BLaER1 (cell line): ENCODE results near the gene ZDHHC21.

Experiments used
- H3K27ac ChIP-seq: shearing (Covaris generic); formaldehyde crosslinking; 2 replicates; pipeline ENCODE4 v1.8.1; 2022
- H3K27me3 ChIP-seq: shearing (Covaris generic); formaldehyde crosslinking; 2 replicates; pipeline ENCODE4 v1.8.1; 2022
- H3K36me3 ChIP-seq: shearing (Covaris generic); formaldehyde crosslinking; 2 replicates; pipeline ENCODE4 v1.8.1; 2022
- H3K4me1 ChIP-seq: shearing (Covaris generic); formaldehyde crosslinking; 2 replicates; pipeline ENCODE4 v1.8.1; 2022
- H3K4me2 ChIP-seq: shearing (Covaris generic); formaldehyde crosslinking; 2 replicates; pipeline ENCODE4 v1.8.1; 2022
- H3K4me3 ChIP-seq: shearing (Covaris generic); formaldehyde crosslinking; 2 replicates; pipeline ENCODE4 v1.8.1; 2022
- H3K9ac ChIP-seq: shearing (Covaris generic); formaldehyde crosslinking; 2 replicates; pipeline ENCODE4 v1.8.1; 2022
- H3K9me3 ChIP-seq: shearing (Covaris generic); formaldehyde crosslinking; 2 replicates; pipeline ENCODE4 v1.8.1; 2022
- H4K20me1 ChIP-seq: shearing (Covaris generic); formaldehyde crosslinking; 2 replicates; pipeline ENCODE4 v1.8.1; 2022
- Cebpa-rat ChIP-seq: shearing (Covaris generic); IDR thresholded peaks from 2 replicates; pipeline ENCODE4 v1.8.1; 2022

The ZDHHC21 gene

GRCh38 chr9:14693251-14693861, at the start of gene ZDHHC21:
ZDHHC21 (minus strand) TSS chr9:14693432; CDS start chr9:14674340, 19,092 bp downstream.
- peaks cover 17% of the 10 kb centered on the region for H3K36me3 ChIP-seq
- H3K9ac ChIP-seq = peak within 1 kb of the TSS; percentile 81
- TF ChIP-seq Cebpa-rat = no peak
- peak within 1 kb of the TSS; percentile 87 for H3K27ac ChIP-seq
- H3K9me3 ChIP-seq = no peaks in the 10 kb centered on the region
- peak within 1 kb of the TSS; percentile 77 for H3K4me3 ChIP-seq
- H3K4me1 ChIP-seq = peaks cover 25% of the 10 kb centered on the region
- peak within 1 kb of the TSS; percentile 87 for H3K4me2 ChIP-seq
- no peaks in the 10 kb centered on the region for H3K27me3 ChIP-seq
- no peaks in the 10 kb centered on the region for H4K20me1 ChIP-seq

GRCh38 chr9:14741369-14741768, 48.1 kb upstream of the ZDHHC21 start:
- H3K4me3 ChIP-seq = no peak overlapping the region
- no peaks in the 10 kb centered on the region for H3K36me3 ChIP-seq
- no peaks in the 10 kb centered on the region for H3K27me3 ChIP-seq
- H3K9me3 ChIP-seq = no peaks in the 10 kb centered on the region
- no peak for TF ChIP-seq Cebpa-rat
- H3K27ac ChIP-seq = no peak overlapping the region
- H4K20me1 ChIP-seq = no peaks in the 10 kb centered on the region
- no peak overlapping the region for H3K4me2 ChIP-seq
- H3K9ac ChIP-seq = no peak overlapping the region
- no peaks in the 10 kb centered on the region for H3K4me1 ChIP-seq

- H3K27ac ChIP-seq = no peak overlapping the region
- no peak for TF ChIP-seq Cebpa-rat
Measured at GRCh38 chr9:14733133-14733532, 39.9 kb upstream of the ZDHHC21 start.

GRCh38 chr9:14731294-14731981, 38.2 kb upstream of the ZDHHC21 start:
- Histone ChIP-seq H3K27me3 (no peaks in the 10 kb centered on the region), H4K20me1 (no peaks in the 10 kb centered on the region), H3K4me2 (no peak overlapping the region), H3K9me3 (no peaks in the 10 kb centered on the region), H3K4me3 (no peak overlapping the region), H3K9ac (no peak overlapping the region), H3K36me3 (no peaks in the 10 kb centered on the region), H3K4me1 (no peaks in the 10 kb centered on the region), H3K27ac (no peak overlapping the region)
- no peak for TF ChIP-seq Cebpa-rat

More at GRCh38 chr9:14733133-14733532, 39.9 kb upstream of the ZDHHC21 start:
- Histone ChIP-seq H3K36me3 (no peaks in the 10 kb centered on the region), H3K27me3 (no peaks in the 10 kb centered on the region), H3K9me3 (no peaks in the 10 kb centered on the region), H3K9ac (no peak overlapping the region), H4K20me1 (no peaks in the 10 kb centered on the region), H3K4me3 (no peak overlapping the region), H3K4me2 (no peak overlapping the region), H3K4me1 (no peaks in the 10 kb centered on the region)

- no peak for TF ChIP-seq Cebpa-rat
- Histone ChIP-seq H3K4me3 (no peak overlapping the region), H3K36me3 (no peaks in the 10 kb centered on the region), H3K9me3 (no peaks in the 10 kb centered on the region), H3K9ac (no peak overlapping the region), H3K27me3 (no peaks in the 10 kb centered on the region), H4K20me1 (no peaks in the 10 kb centered on the region), H3K4me1 (no peaks in the 10 kb centered on the region), H3K27ac (no peak overlapping the region), H3K4me2 (no peak overlapping the region)
Measured at GRCh38 chr9:14730461-14730898, 37.2 kb upstream of the ZDHHC21 start.

GRCh38 chr9:14723301-14723700, 30.1 kb upstream of the ZDHHC21 start:
- H3K4me2 ChIP-seq = no peak overlapping the region
- no peak overlapping the region for H3K4me3 ChIP-seq
- H3K9ac ChIP-seq = no peak overlapping the region
- no peaks in the 10 kb centered on the region for H3K27me3 ChIP-seq
- H3K9me3 ChIP-seq = no peaks in the 10 kb centered on the region
- no peaks in the 10 kb centered on the region for H3K36me3 ChIP-seq
- no peaks in the 10 kb centered on the region for H4K20me1 ChIP-seq
- H3K27ac ChIP-seq = no peak overlapping the region
- no peak for TF ChIP-seq Cebpa-rat
- H3K4me1 ChIP-seq = no peaks in the 10 kb centered on the region

- Histone ChIP-seq H3K9me3 (no peaks in the 10 kb centered on the region), H3K4me2 (no peak within 1 kb of the TSS), H3K9ac (no peak within 1 kb of the TSS), H3K27ac (no peak within 1 kb of the TSS), H3K4me1 (no peaks in the 10 kb centered on the region), H3K36me3 (no peaks in the 10 kb centered on the region), H3K27me3 (no peaks in the 10 kb centered on the region), H3K4me3 (no peak within 1 kb of the TSS), H4K20me1 (no peaks in the 10 kb centered on the region)
- no peak for TF ChIP-seq Cebpa-rat
Measured at GRCh38 chr9:14722391-14723035, 29.3 kb upstream of the ZDHHC21 start, which contains the start of gene CER1. CER1 (minus strand) TSS chr9:14722733; CDS start chr9:14722672, 61 bp downstream.

GRCh38 chr9:14719231-14719923, 26.1 kb upstream of the ZDHHC21 start:
- Histone ChIP-seq H4K20me1 (no peaks in the 10 kb centered on the region), H3K4me2 (no peak overlapping the region), H3K27ac (no peak overlapping the region), H3K27me3 (no peaks in the 10 kb centered on the region), H3K9me3 (no peaks in the 10 kb centered on the region), H3K36me3 (no peaks in the 10 kb centered on the region), H3K9ac (no peak overlapping the region), H3K4me1 (no peaks in the 10 kb centered on the region), H3K4me3 (no peak overlapping the region)
- no peak for TF ChIP-seq Cebpa-rat

- H3K4me2 ChIP-seq = no peak overlapping the region
- no peaks in the 10 kb centered on the region for H3K27me3 ChIP-seq
- no peaks in the 10 kb centered on the region for H4K20me1 ChIP-seq
- no peak overlapping the region for H3K9ac ChIP-seq
- H3K4me3 ChIP-seq = no peak overlapping the region
- H3K4me1 ChIP-seq = peaks cover 5% of the 10 kb centered on the region; the same call in 1 of the 2 replicates
- TF ChIP-seq Cebpa-rat = no peak
- H3K9me3 ChIP-seq = peaks cover 3% of the 10 kb centered on the region; the same call in 1 of the 2 replicates
- H3K36me3 ChIP-seq = no peaks in the 10 kb centered on the region
- H3K27ac ChIP-seq = no peak overlapping the region
Measured at GRCh38 chr9:14715102-14715501, 21.9 kb upstream of the ZDHHC21 start.
